GM08714 (cell line): ENCODE results near the gene ANK2.

ENCODE experiments used
- H3K4me3 ChIP-seq: fragments of 200-500 bp; sonication (Bioruptor generic); 2 replicates; pipeline ENCODE4 v1.5.1; 2014; ENCODE audit warnings: mild to moderate bottlenecking, low read length, inconsistent platforms
- ZNF274 ChIP-seq: IDR thresholded peaks from 2 replicates; pipeline ENCODE4 v1.6.1; 2012; ENCODE audit warnings: mild to moderate bottlenecking, low read depth, low read length

ANK2 gene

DNA sequence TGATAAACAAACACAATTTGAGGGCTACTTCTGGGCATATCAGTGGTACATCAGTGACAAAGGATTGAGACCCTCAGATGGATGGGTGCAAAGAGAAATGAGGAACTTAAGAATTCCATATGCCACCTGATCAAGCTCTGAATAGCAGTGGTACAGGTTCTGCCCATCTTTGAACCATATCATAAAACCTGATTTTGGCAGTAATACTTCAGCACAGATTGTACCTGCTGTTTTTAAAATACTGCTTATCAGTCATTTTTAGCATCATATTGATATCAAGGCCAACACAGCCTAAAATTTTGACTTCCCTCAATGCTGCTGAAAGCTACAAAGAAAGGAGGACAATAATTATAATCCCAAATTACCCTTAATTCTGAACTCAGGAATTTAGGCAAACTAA is 41.5 kb downstream of the ANK2 start:
- no peak overlapping the region for H3K4me3 ChIP-seq
- TF ChIP-seq ZNF274 = no peak

DNA sequence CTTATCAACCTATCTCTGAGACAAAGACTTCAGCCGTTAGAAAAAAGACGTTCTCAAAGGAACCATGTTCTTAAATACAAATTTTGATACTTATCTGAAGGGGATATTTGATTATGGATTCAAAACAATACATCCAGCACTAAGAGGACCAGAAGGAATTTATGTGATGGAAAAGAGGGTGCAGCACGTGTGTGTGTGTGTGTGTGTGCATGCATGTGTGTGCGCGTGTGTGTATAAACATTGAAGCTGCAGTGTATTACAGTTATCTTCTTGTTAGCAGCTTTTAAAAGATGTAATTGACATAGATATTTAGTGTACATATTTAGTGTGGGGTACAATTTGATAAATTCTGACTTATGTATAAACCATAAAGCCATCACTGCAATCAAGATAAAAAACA is 44.9 kb downstream of the ANK2 start:
- H3K4me3 ChIP-seq = no peak overlapping the region
- TF ChIP-seq ZNF274 = no peak

DNA sequence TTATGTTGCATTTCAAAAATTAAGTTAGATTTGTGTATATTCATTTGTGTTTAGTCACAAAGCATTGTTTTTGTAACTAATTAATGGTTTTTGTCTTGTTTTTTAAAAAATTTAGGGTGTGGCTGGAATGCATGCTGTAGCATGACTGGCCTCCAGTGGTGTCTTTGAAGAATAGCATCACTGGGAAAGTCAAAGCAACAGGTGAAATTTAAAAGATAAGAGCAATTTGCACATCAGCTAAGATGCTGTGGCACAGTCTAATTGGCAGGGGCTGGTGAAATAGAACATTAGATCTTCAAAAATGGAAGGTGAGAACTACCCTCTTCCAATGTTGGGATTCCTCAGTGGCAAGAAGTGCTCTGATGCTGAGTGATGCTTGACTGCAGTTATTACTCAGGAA is 45.3 kb downstream of the ANK2 start:
- no peak for TF ChIP-seq ZNF274
- H3K4me3 ChIP-seq = no peak overlapping the region

DNA sequence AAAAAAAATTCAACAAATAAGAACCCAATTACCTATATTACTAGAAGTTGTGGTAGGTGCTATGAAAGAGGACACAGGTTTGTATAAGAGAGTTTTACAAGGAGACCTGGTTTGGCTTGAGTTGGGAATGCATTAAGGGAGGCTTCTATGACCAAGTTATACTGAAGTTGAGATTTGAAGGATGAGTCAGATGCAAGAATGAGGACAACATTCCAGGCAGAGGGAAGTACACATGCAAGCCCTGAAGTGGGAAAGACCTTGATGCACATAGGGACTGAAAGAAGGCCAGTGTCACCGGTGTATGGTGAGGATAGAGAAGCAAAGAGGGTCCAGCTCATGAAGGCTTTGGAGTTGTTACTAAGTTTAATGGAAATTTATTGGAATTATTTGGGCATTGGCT is 52.2 kb downstream of the ANK2 start:
- no peak for TF ChIP-seq ZNF274

DNA sequence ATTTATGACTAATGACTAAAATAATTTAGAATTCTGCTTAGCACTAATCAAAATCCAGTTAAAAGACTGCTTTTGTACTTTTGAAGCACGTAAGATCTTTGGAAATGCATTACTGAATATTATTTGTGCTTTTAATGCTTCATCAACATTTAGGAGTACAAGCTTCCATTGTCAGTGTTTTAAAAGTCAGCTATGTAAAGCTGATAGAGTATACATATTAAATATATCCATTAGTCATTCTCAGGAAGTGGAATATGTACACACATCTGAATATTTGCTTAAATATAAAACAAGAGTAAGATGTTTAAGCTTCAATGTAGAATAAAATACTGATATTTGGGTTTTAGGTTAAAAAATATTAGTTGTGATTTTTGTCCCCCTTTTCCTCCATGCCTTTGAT is 54.1 kb downstream of the ANK2 start:
- no peak for TF ChIP-seq ZNF274
- H3K4me3 ChIP-seq = no peak overlapping the region

More for the DNA sequence above, 52.2 kb downstream of the ANK2 start:
- H3K4me3 ChIP-seq = no peak overlapping the region

DNA sequence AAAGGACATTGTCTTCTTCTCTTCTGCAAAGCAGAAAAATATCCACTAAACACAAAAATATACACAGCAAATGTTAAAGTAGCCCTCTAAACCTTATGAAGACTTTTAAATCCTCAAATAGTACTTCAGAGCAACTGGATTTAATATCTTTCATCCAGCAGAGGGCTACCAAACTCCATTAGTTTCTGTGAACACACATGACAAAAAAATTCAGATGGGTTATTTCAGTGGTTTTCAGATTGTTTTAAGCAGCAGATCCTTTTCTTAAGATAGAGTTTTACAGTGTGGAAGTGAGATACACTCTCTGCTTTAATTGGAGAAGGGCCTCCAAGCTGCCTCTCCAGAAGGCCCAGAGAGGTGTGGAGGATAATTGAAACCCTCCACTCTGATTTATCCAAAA is 56.7 kb downstream of the ANK2 start:
- TF ChIP-seq ZNF274 = no peak
- no peak overlapping the region for H3K4me3 ChIP-seq

DNA sequence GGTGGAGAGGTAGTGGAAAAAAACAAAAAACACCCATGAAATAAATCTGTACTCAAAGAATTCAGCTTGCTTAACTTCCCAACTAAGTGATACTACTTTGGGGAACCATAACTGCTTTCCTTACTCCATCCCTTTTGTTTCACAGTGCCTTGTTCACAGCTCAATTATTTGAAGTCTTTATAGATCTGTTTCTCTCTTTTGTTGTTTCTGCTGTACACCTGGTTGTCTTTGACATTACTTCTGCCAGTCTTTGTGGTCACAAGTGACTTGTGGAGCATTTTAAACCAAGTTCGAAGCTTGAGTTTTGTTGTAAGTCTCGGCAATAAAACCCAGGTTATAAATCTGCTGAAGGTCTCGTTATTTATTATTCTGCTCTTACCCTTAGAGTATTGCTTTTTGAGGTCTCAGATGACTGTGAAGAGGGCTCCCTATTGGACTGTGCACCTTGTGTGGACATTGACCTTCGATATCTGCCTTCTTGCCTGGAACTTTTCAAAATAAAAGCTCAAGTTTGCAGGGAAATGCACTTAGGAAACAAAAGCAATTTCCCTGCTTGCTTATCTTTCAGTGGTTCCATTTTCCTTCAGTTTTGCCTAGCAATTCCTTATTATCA is 59.8 kb downstream of the ANK2 start:
- no peak for TF ChIP-seq ZNF274
- no peak overlapping the region for H3K4me3 ChIP-seq

DNA sequence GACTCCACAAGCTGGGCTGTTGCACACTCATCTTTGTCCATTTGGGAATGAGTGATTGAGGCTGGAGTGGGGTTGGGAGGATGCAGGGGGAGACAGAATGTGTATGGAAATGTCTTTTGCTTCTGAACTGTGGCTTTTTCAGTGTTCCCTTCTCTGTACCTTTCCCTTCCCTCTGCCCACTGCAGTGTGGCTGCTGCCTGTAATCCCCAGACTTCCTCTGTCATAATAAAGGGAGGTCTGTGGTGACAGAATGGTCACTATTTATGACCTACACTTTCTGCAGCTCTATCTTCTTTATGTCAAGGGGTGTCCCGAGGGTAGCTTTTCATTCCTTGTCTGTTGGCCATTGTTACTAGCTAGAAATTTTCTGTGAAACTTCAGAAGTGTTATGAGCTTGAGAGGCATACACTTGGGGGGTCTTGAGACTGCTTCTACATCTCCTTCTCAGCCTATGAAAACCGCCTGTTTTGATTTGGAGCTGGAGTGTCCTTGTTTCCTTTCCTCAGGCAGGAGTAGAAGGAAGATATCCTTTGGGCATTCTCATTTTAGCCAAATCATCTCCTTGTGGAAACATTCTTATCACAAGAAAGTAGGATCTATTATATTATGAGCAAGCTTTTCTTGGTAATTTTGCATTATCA is 63.0 kb downstream of the ANK2 start:
- H3K4me3 ChIP-seq = no peak overlapping the region
- no peak for TF ChIP-seq ZNF274

DNA sequence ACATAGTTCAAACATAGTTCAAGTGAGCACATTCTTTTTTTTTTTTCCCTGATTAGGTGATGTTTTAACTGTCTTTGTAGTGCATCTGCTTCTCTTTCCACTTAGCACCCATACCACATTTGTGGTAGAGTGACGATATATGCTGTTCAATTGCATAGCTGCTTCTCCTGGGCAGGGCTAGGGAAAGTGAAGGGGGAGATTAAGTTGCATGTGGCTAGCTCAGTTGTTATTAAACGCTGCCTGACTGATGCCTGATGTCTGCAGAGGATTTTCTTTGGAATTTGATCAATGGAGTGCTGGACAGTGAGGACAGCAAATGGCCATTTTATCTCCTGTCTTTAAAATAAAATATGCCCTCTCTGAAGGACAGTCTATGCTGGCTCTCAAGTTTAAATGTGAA is 63.7 kb downstream of the ANK2 start:
- H3K4me3 ChIP-seq = no peak overlapping the region
- no peak for TF ChIP-seq ZNF274

DNA sequence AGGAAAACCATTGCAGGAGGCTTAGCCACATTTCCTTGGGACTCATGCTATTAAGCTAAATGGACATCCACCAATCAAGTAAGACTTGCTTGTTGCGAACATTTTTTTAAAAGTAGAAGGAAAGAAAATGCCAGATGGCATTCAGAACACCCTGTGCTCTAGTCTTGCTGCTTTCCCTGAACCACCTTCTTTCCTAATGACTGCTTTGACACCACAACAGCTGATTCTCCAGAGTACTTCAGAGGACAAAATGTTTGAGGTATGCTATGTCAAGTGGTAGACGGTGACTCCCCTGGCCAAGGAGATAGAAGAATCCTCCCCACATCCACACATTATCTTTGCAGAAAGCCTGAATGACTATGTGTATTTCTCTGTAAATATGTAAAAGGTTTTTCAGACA is 65.4 kb downstream of the ANK2 start:
- no peak for TF ChIP-seq ZNF274
- no peak overlapping the region for H3K4me3 ChIP-seq

DNA sequence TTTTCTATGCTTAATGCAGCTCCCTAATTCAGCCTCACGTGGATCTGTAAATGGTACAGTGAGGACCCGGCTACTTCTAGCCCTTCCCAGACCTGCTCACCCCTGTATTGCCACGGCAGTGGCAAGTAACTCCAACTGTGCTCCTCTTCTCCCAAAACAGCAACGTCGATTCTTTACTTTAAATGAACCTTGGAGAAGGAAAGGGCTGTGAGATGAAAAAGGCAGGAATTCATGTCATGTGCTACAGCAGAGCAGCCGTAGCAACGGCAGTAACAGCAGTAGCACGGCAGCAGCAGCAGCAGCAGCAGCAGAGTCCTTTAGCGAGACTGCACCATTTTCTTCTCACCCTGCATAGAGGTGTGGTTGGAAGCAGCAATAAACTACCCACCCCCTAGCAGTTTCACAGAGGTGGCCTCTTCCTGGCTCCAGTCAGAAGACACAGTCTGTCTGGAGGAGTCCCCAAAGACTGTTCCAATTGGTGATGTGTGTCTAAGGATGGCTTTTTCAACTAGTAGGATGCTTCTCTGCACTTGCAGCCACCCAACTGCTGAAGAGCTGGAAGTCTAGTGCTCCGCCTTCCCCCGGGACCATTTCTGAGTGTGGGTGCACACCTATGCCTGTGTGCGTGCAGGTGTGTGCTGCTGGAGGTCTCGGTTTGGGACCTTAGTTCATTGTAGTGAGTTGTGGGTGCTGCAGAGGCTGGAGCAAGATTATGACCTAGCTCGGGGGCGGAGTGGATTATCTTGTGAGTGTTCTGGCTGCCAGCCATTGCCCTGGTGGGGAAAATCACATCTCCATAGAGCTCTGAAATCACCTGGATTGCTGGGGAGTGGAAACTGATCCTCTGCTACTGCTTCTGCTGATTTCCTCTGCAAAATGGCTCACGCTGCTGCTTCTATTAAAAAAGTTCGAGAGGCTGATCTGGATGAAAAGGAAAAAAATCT is 67.2 kb downstream of the ANK2 start:
- TF ChIP-seq ZNF274 = no peak
- no peak overlapping the region for H3K4me3 ChIP-seq

DNA sequence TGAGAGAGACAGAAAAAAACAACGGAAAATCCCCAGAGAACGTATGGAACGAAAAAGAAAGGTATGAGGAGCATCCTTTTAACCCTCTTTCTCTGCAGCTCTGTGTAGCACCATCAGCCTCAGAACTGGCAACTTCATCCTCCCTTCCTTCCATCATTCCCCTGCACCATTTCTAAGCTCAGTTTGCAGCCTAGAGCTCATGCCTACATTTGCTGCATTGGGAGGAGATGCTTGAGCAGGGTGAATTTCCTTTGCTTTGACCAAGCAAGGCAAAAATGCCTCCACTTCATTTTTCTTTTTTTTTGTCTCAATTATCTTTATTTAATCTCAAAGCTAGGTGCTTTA is 67.9 kb downstream of the ANK2 start:
- no peak for TF ChIP-seq ZNF274
- no peak overlapping the region for H3K4me3 ChIP-seq

DNA sequence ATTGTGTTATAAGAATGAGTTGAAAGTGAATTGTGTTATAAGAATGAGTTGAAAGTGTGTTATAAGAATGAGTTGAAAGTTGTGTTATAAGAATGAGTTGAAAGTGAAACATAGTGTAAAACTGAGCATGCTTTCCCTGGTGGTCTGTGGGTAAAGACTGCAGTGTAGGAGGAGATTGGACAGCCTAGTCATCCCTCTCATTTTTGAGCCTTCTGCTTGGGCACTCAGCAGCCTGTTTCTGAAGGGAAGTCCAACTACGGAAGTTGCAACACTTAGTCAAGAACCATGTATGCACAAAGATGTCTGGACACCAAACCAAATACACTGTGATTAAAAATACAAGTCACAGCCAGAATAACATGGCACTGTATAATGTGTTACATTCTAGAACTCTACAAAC is 72.6 kb downstream of the ANK2 start:
- no peak for TF ChIP-seq ZNF274
- H3K4me3 ChIP-seq = no peak overlapping the region

DNA sequence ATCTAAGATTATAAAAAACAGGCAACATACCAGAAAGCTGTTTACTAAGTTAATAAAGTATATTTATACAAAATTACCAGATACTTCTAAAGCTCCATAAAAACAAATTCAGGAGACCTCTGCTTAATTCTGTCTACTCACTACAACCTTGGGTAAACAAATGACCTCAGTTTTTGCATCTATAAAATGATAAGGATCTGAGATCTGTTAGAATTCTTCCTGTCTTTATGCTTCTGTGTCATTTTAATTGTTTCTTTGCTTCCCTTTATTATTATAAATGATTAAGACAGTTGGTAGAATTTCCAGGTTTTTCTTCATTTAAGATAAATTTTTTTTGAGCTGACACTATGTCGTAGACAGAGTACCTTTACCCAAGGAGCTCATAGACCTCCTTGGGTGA is 76.0 kb downstream of the ANK2 start:
- TF ChIP-seq ZNF274 = no peak
- H3K4me3 ChIP-seq = no peak overlapping the region

DNA sequence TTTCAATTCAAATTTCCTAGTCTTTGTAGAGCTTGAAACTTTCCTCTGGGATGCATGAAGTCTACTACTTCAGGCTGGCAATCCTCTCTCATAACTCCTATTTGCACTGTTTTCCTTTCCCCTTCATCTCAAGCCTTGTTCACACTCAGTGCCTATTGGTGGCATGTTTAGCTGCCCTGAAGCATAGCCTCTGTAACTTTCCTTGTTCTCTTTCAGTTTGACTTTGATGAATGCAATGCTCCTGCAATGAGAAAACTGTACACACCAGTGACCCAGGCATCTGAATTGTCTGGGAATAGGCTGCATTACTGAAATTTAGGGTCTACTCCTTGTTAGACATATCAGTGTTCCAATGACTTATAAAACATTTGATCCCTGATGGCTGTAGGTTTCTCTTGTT is 81.7 kb downstream of the ANK2 start:
- TF ChIP-seq ZNF274 = no peak
- H3K4me3 ChIP-seq = no peak overlapping the region
